HCT116 (cell line): Measurements from ENCODE around the gene DHDDS. TPM values are rescaled to one million over a fixed set of nuclear protein-coding genes. Genes with fewer than 3 reads are reported as not detected.

ENCODE experiments used
- ATAC-seq: fragments of 200-7000 bp; cut with Tn5 transposase; 2 replicates; pipeline ENCODE4 v1.9.1; 2020; ENCODE audit warnings: mild to moderate bottlenecking, moderate library complexity
- BruUV-seq: library from RNA; stranded (reverse); fragments of 400-500 nt; replicated peaks from 2 replicates; lab custom pipeline; 2021; lab: Mats Ljungman, UMichigan
- CTCF ChIA-PET: fragments of 300-600 bp; sonication (Branson Sonifier 250); formaldehyde crosslinking; loops from one replicate; lab custom pipeline; 2021; ENCODE audit warnings: antibody characterized with exemption; lab: Charles Lee
- POLR2A ChIA-PET: fragments of 300-600, 350-600 bp; sonication (Branson Sonifier 250); formaldehyde crosslinking; loops from one replicate; lab custom pipeline; 2021; ENCODE audit warnings: antibody characterized with exemption; lab: Charles Lee
- RAD21 ChIA-PET, 2 experiments: fragments of 300-600 bp; sonication (Branson Sonifier 250); formaldehyde crosslinking; loops; one replicate each; lab custom pipeline; 2023; ENCODE audit warnings: low total read pairs in 2 of 2; ENCODE audit not compliant: uncharacterized antibody in 2 of 2, unreplicated experiment in 2 of 2, low non-redundant PET in 1 of 2; lab: Charles Lee
- DNase-seq: peaks from one replicate; pipeline ENCODE4 v3.0.0-alpha.2; 2010; ENCODE audit warnings: low read depth, low spot score
- H2AFZ ChIP-seq: fragments of 200-600 bp; shearing (Covaris generic), sonication (generic); 2 replicates; pipeline ENCODE4 v1.6.1; 2017; ENCODE audit warnings: low read depth, mixed run types, mixed read lengths, antibody characterized with exemption, low read length; ENCODE audit not compliant: poor library complexity, severe bottlenecking
- H3K27ac ChIP-seq: 2 replicates; pipeline ENCODE4 v1.5.1; 2012; ENCODE audit warnings: low read depth, low read length
- H3K27me3 ChIP-seq: fragments of 200-600 bp; sonication (generic); 2 replicates; pipeline ENCODE4 v1.6.1; 2016; ENCODE audit warnings: mixed run types, low read length, mixed read lengths; ENCODE audit not compliant: insufficient read depth
- H3K36me3 ChIP-seq, 2 experiments: fragments of 200-500 bp in 1 of 2; fragments of 200-600 bp in 1 of 2; sonication (Bioruptor generic) in 1 of 2; sonication (generic) in 1 of 2; 2 replicates each; pipeline versions ENCODE4 v1.5.1 to v1.6.1; 2014 to 2016; ENCODE audit warnings: low read length in 2 of 2, inconsistent platforms in 1 of 2, mixed read lengths in 1 of 2, mixed run types in 1 of 2; ENCODE audit not compliant: insufficient read depth in 2 of 2, control insufficient read depth in 1 of 2
- H3K4me1 ChIP-seq, 2 experiments: fragments of 200-600 bp in 1 of 2; sonication (generic) in 1 of 2; 2 replicates each; pipeline versions ENCODE4 v1.5.1 to v1.6.1; 2012 to 2017; ENCODE audit warnings: low read length in 2 of 2, inconsistent platforms in 1 of 2, mild to moderate bottlenecking in 1 of 2, mixed read lengths in 1 of 2, mixed run types in 1 of 2, moderate library complexity in 1 of 2; ENCODE audit not compliant: insufficient read depth in 2 of 2, control insufficient read depth in 1 of 2
- H3K4me2 ChIP-seq: fragments of 200-600 bp; sonication (generic); 2 replicates; pipeline ENCODE4 v1.6.1; 2017; ENCODE audit warnings: mixed run types, low read length, mixed read lengths
- H3K4me3 ChIP-seq, 2 experiments: fragments of 200-600 bp in 1 of 2; sonication (generic) in 1 of 2; replicated peaks in 1 of 2; 2 replicates each; pipeline ENCODE4 v1.5.1; 2011 to 2016; ENCODE audit warnings: low read length in 2 of 2, control low read depth in 1 of 2, low read depth in 1 of 2, mild to moderate bottlenecking in 1 of 2, mixed read lengths in 1 of 2, mixed run types in 1 of 2
- H3K79me2 ChIP-seq: fragments of 200-600 bp; sonication (generic); 2 replicates; pipeline ENCODE4 v1.6.1; 2017; ENCODE audit warnings: mild to moderate bottlenecking, mixed run types, low read length, moderate library complexity, mixed read lengths; ENCODE audit not compliant: insufficient read depth
- H3K9ac ChIP-seq: fragments of 200-600 bp; sonication (generic); 2 replicates; pipeline ENCODE4 v1.6.1; 2016; ENCODE audit warnings: low read length, mixed read lengths
- H3K9me2 ChIP-seq: fragments of 200-600 bp; sonication (generic), shearing (Covaris generic); 2 replicates; pipeline ENCODE4 v1.6.1; 2017; ENCODE audit warnings: mixed run types, mild to moderate bottlenecking, moderate library complexity; ENCODE audit not compliant: insufficient read depth
- H3K9me3 ChIP-seq, 2 experiments: fragments of 200-500 bp in 1 of 2; fragments of 200-600 bp in 1 of 2; sonication (Bioruptor generic) in 1 of 2; sonication (generic) in 1 of 2; 2 replicates each; pipeline ENCODE4 v1.6.1; 2014 to 2017; ENCODE audit warnings: low read length in 2 of 2, mixed read lengths in 2 of 2, inconsistent platforms in 1 of 2, low read depth in 1 of 2, mild to moderate bottlenecking in 1 of 2, mixed run types in 1 of 2, moderate library complexity in 1 of 2; ENCODE audit not compliant: control insufficient read depth in 1 of 2, insufficient read depth in 1 of 2
- H4K20me1 ChIP-seq: fragments of 200-600 bp; sonication (generic), shearing (Covaris generic); 2 replicates; pipeline ENCODE4 v1.6.1; 2017; ENCODE audit warnings: mixed run types, mild to moderate bottlenecking, moderate library complexity; ENCODE audit not compliant: insufficient read depth
- EGR1 ChIP-seq: IDR thresholded peaks from 2 replicates; pipeline ENCODE4 v1.6.1; 2012; ENCODE audit warnings: low read depth
- EZH2 ChIP-seq: fragments of 200-600 bp; sonication (generic); IDR thresholded peaks from 2 replicates; pipeline ENCODE4 v1.6.1; 2017; ENCODE audit warnings: antibody characterized with exemption, mixed run types
- EZH2phosphoT487 ChIP-seq: fragments of 200-600 bp; IDR thresholded peaks from 2 replicates; pipeline ENCODE4 v1.6.1; 2018; ENCODE audit warnings: antibody characterized with exemption, borderline replicate concordance
- FOSL1 ChIP-seq: IDR thresholded peaks from 2 replicates; pipeline ENCODE4 v1.6.1; 2012; ENCODE audit warnings: low read depth
- SIN3A ChIP-seq: IDR thresholded peaks from 2 replicates; pipeline ENCODE4 v1.6.1; 2012; ENCODE audit warnings: low read depth
- YY1 ChIP-seq: IDR thresholded peaks from 2 replicates; pipeline ENCODE4 v1.6.1; 2011; ENCODE audit warnings: low read length, low read depth, moderate library complexity, mild to moderate bottlenecking; ENCODE audit not compliant: insufficient replicate concordance; ENCODE audit errors: extremely low read depth
- intact Hi-C: fragments of 100-400 bp; cut with micrococcal nuclease; formaldehyde crosslinking; loops from 2 replicates; pipeline ENCODE4 v1.10.0; 2022
- total RNA-seq: library from RNA; stranded (reverse); gene quantifications from one replicate; pipeline ENCODE4 v1.2.1, GENCODE V29; 2021; ENCODE audit not compliant: unreplicated experiment
- TF ChIP-seq, protein P1 (sequence below): IDR thresholded peaks from 2 replicates; pipeline ENCODE4 v1.6.1; 2012; ENCODE audit warnings: low read depth
- TF ChIP-seq, protein P2 (sequence below): IDR thresholded peaks from 2 replicates; pipeline ENCODE4 v1.6.1; 2012

DHDDS gene
- total RNA-seq, 1 experiment from 2014 or later, result 46.0 TPM

- BruUV-seq, result no TSS peak
- peaks cover 15 to 18% of the 10 kb centered on the region in 2 experiments; a peak in 3 of 4 replicates for H3K36me3 ChIP-seq
- POLR2A ChIA-PET, result no interaction called here
Observed at GRCh38 chr1:26449868-26450267, 17.7 kb downstream of the DHDDS start.

More at GRCh38 chr1:26449868-26450267, 17.7 kb downstream of the DHDDS start:
- DNase-seq (no peak), ATAC-seq (no peak)
- ChIA-PET RAD21 (no interaction called here), CTCF (no interaction called here)
- H3K79me2 ChIP-seq, result no peaks in the 10 kb centered on the region
- no peak overlapping the region for H3K4me2 ChIP-seq
- H3K9me2 ChIP-seq, result no peaks in the 10 kb centered on the region
- no peak overlapping the region for H2AFZ ChIP-seq
- no peak for TF ChIP-seq EZH2phosphoT487
- TF ChIP-seq EZH2, result no peak
- TF ChIP-seq EGR1, result no peak
- TF ChIP-seq, protein P1, sequence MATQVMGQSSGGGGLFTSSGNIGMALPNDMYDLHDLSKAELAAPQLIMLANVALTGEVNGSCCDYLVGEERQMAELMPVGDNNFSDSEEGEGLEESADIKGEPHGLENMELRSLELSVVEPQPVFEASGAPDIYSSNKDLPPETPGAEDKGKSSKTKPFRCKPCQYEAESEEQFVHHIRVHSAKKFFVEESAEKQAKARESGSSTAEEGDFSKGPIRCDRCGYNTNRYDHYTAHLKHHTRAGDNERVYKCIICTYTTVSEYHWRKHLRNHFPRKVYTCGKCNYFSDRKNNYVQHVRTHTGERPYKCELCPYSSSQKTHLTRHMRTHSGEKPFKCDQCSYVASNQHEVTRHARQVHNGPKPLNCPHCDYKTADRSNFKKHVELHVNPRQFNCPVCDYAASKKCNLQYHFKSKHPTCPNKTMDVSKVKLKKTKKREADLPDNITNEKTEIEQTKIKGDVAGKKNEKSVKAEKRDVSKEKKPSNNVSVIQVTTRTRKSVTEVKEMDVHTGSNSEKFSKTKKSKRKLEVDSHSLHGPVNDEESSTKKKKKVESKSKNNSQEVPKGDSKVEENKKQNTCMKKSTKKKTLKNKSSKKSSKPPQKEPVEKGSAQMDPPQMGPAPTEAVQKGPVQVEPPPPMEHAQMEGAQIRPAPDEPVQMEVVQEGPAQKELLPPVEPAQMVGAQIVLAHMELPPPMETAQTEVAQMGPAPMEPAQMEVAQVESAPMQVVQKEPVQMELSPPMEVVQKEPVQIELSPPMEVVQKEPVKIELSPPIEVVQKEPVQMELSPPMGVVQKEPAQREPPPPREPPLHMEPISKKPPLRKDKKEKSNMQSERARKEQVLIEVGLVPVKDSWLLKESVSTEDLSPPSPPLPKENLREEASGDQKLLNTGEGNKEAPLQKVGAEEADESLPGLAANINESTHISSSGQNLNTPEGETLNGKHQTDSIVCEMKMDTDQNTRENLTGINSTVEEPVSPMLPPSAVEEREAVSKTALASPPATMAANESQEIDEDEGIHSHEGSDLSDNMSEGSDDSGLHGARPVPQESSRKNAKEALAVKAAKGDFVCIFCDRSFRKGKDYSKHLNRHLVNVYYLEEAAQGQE, result no peak
- TF ChIP-seq FOSL1, result no peak
- TF ChIP-seq, protein P2, sequence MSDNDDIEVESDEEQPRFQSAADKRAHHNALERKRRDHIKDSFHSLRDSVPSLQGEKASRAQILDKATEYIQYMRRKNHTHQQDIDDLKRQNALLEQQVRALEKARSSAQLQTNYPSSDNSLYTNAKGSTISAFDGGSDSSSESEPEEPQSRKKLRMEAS, result no peak
- TF ChIP-seq SIN3A, result no peak
- TF ChIP-seq YY1, result no peak
- TF ChIP-seq, all 23 proteins: peak for 0
- H3K4me1 ChIP-seq, result no peaks in the 10 kb centered on the region
- no peak overlapping the region for H3K27ac ChIP-seq
- no peaks in the 10 kb centered on the region for H3K27me3 ChIP-seq
- no peaks in the 10 kb centered on the region for H3K9me3 ChIP-seq
- H4K20me1 ChIP-seq, result no peaks in the 10 kb centered on the region
- no peak overlapping the region for H3K9ac ChIP-seq
- intact Hi-C loops, result no loop called here
- no peak overlapping the region for H3K4me3 ChIP-seq
